Measurements from ENCODE around the gene PDPN.

The PDPN gene

DNA sequence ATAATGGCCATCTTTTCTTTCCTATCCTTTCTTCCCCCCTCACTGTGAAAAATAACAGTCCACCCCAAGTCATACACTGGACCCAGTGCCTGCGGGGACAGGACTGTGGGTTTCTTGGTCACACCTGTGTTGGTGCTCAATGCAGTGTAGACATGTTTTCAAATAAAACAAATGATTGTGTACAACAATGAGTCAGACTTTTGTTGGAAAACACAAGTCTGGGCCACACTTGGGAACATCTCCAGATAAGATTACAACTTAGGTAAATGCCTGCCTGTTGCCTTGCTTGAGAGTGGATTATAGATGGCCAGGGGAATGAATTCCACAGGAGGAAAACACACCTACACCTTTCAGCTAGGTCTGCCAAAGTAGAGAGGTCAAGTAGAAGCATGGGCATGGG is 34.1 kb downstream of the PDPN start:
- no peak for DNase-seq (ENCODE audit: low spot score)

DNA sequence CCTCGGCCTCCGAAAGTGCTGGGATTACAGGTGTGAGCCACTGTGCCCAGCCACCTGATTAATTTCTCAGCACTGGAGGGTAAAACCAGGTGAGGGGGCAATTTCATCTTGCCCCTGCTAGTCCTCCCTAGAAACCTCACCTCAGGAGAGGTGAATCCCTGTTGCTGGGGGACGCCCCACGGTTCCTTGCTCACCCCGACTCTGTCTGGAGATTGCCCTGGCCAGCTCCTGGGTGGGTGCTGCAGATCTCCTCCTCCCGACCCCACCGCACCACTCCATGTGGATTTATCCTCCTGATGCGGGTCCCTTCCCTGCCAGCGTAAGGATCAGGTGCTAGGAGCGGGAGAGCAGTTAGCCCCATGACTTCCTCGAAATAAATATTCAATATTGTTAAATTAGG is 34.9 kb downstream of the PDPN start:
- DNase-seq (ENCODE audit: low spot score): no peak

DNA sequence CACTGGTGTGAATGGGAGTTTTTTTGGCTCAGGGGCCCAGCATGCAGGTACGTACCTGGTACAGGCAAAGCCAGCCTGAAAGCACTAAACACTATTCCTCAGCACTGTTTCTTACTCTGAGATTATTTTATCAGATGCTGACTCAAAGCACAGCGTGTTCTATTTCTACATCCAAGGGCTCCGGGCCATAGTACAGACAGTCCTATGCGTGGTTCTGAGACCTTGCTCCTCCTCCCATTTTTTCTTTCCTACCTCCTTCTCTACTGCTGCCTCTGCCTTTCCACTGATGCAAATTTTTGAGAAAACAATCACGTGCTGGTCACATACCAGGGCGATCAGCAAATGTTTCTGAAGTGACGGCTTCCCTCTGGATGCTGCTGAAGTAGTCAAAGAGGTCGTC is 36.3 kb downstream of the PDPN start:
- no peak for DNase-seq (ENCODE audit: low spot score)

DNA sequence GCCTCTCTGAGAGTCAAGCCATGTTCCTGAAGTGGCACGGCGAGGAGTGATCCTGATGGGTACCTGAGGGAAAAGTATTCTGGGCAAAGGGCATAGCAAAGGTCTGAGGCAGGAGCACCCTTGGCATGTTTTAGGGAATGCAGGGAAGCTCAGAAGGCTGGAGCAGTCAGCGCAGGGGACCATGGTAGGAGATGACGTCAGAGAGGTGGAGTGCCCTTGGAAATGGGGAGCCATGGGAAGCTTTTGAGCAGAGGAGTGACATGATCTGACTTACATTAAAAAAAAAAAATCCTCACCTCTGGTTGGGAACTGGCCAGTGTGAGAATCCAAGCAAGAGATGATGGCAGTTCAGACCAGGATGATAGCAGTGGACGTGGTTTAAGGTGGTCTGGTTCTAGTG is 37.2 kb downstream of the PDPN start:
- no peak for DNase-seq (ENCODE audit: low spot score)

DNA sequence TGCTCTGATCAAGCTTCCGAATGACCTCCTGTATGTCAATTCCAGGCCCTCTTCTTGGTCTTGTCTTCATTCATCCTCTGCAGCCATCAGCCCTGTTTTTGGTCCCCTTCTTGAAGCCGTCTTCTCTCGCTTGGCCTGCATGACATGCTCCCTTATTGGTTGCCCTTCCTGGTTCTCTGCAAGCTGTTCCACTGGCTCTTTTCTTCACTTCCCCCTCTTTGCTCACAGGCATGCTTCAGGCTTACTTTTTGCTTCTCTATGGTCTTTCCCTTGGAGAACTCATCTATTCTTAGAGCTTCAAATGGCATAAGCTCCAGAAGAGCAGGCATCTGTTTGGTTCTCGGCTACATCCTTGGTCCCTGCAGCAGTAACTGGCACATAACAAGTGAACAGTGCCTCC is 38.8 kb downstream of the PDPN start:
- DNase-seq (ENCODE audit: low spot score): no peak

DNA sequence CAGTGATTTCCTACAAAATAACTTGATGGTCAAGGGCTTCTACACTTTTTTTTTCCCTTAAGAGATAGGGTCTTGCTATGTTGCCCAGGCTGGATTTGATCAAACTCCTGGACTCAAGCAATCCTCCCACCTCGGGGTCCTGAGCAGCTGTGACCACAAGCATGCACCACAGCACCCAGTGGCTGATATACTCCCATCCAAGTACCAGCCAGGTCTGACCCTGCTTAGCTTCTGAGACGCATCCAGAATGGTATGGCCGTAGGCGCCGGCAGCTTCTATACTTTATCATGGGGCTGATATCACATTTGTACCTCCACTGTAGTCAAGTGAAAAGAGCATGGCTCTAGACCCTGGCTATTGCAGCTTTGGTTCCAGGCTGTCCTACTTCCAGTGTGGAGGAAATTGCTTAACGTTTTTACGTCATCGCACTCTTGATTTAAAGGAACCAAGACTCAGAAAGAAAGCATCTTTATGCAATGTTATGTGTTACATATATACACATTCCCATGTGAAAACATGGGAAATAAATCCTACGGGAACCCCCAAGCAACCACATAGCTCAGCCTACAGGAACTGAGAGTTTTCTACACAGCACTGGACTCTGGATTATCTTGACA is 39.5 kb downstream of the PDPN start:
- no peak for DNase-seq (ENCODE audit: low spot score)

DNA sequence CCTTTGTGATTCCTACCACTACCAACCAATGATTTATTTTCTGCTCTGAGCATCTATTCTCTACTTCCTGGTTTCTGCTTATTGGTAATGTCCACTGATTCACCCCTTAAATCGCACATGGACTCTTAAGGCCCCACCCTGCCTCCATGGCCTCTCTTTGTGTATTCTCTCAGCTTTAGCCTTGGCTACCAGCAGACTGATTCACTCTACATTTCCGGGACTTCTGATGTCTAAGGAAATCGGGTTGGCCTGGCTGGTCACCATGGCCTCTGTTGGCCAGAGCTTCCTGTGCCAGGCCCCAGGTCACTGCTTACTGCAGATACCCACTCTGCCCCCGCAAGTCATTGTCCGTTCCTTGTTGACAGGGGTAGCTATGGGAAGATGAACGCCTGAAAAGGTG is 40.9 kb downstream of the PDPN start:
- DNase-seq (ENCODE audit: low spot score): no peak

DNA sequence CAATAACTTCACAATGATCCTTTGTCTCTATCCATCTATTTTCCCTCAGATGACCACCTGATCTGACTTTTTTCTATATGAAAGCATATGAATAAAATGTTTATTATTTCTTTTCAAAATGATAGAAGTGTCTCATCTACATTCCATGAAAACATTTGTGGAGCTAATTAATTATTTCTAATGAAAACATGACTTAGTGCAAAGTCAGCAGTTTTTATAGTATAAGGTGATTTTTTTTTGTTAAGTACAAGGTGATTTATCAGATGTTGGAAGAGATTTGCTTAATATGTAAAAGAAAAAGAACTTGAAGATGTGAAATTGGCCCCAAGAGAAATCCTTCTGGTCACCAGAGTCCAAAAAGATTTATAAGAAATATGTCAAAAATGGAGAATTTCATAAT is 43.5 kb downstream of the PDPN start:
- DNase-seq (ENCODE audit: low spot score): no peak

DNA sequence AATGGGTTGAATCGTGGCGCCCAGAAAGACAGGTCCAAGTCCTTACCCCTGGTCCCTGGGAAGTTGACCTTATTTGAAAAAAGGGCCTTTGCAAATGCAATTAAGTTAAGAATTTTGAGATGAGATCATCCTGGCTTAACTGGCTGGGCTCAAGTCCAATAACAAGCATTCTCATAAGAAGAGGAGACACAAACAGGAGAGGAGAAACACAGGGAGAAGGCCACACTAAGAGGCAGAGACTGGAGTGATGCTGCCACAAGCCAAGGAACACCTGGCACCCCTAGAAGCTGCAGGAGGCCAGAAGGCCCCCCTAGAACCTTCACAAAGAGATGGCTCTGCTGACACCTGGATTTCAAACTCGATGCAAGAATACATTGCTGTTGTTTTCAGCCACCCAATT is 44.6 kb downstream of the PDPN start:
- DNase-seq (ENCODE audit: low spot score): no peak

DNA sequence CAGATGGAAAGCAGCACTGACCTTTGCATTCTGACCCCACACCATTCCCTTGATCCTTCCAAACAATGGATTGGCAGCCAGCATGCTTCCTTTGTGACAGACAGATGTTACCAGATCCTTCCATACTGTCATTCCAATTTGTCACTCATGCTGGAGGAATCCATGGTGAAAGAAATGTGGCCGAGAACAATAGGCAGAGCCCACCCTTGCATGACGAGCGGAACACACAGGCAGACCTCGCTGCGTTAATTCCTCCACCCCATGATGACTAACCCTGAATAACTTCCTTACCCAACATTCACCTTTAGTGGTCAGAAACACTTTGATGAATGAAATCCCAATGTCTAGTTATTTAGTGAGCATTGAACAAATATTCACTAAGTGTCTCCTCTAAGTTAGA is 45.1 kb downstream of the PDPN start:
- DNase-seq (ENCODE audit: low spot score): no peak

DNA sequence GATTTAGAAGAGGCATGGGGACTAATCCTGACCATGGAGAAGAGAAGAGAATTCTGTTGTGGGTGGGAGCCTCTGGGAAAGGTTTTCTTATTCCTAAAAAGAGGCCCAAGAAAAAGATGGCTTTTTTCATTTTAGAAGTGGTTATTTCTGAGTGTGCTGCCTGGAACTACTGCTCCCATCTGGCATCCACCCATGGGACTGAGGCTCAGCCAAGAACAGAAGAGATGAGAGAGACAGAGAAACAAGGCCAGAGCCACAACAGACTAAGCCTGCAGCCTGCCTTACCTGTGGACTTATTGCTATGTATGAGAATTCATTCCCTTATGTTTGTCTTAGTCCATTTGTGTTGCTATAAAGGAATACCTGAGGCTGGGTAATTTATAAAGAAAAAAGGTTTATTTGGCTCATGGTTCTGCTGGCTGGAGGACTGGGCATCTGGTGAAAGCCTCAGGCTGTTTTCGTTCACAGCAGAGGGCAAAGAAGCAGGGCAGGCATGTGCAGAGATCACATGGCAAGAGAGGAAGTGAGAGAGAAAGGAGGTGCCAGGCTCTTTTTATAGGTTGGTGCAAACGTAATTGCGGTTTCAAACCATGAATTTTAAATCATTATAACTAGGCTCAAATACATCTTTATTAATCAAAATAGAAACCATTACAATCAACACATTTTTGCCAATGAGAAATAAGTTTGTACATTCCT is 58.8 kb downstream of the PDPN start:
- no peak for DNase-seq (ENCODE audit: low spot score)

DNA sequence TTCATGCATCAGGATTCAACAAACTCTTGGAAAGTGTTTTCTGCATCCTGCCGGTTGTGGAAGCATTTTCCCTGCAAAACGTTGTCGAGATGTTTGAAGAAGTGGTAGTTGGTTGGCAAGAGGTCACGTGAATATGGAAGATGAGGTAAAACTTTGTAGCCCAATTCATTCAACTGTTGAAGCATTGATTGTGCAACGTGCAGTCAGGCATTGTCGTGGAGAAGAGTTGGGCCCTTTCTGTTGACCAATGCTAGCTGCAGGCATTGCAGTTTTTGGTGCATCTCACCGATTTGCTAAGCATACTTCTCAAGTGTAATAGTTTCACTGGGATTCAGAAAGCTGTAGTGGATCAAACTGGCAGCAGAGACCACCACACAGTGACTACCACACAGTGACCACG is 59.4 kb downstream of the PDPN start:
- no peak for DNase-seq (ENCODE audit: low spot score)

DNA sequence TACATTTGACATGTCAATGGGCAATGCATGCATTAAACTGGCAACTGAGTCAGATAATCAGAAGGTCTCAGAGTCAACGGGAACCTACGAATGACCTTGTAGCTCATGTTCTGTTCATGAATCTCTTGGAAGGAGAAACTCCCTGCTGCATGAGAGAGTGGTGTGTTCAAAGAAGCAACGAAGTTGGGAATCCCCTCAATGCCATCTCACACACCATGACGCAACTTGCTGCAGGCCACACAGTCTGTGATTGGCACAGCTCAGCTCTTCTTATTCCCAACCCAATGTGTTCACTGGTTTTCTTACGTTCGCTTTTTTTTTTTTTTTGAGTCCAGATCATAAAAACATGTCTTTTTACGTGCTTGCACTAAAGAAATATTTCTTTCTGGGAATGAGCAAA is 62.9 kb downstream of the PDPN start:
- no peak for DNase-seq (ENCODE audit: low spot score)

DNA sequence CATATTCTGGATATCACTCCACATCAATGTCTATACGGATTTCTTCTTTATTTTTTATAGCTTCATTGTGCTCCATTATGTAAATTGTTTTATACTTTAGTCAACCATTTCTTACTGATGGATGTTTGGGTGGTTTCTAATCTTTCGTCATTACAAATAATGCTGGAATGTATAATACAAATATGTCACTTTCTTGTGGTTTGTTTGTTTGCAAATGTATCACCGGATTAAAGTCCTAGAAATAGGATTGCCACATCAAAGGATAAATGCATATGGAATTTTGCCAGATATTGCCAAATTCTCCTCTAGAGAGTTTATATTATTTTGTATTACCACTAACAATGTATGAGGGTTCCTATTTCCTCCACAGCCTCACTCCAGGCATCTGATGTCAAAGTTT is 67.6 kb downstream of the PDPN start:
- no peak for DNase-seq (ENCODE audit: low spot score)

DNA sequence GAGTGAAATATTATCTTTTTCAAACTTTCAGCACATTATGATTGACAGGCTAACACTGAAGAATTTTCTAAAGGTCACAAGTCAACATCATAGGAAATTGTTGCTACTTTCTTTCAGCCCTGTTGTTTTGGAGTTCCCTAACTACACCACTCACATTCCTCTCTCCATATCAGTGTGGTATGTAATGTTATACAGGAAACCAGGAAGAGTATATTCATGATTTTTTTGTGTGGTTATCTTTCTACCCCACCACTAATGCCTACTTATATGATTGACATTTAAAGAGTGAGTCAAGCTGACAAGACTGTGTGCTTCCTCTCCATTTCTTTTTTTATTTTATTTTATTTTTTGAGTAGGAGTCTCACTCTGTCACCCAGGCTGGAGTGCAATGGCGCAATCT is 68.6 kb downstream of the PDPN start:
- no peak for DNase-seq (ENCODE audit: low spot score)

DNA sequence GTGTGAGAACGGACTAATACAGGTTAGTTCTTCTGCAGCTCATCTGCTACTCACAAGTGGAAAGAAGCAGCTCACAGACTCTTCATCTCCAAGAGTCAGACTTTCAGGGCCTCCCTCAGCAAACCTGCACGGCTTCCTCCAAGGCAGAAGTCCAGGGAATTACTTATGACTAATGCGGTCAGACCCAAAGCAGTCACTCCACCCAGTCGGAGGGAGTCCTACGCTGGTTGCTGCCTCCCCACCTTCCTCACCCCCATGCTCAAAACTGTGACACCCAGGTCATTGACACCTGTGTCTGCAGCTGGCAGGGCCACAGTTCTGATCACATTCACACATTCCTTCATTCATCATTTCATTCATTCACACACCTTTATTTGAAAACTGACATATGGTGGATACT is 77.9 kb downstream of the PDPN start:
- DNase-seq (ENCODE audit: low spot score): no peak

DNA sequence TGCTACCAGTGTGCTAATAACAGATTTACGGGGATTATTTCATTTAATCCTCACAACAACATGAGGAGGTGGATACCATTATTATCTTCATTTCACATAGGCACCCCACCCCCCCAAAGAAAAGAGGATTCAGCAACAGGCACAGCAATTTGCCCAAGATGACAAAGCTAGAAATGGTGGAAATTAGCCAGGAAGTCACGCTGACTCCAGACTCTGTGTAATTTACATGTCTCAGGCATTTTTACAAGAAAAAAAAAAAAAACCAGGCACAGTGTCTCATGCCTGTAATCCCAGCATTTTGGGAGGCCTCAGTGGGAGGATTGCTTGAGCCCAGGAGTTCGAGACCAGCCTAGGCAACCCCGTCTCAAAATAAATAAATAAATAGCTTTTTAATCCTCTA is 78.9 kb downstream of the PDPN start:
- DNase-seq (ENCODE audit: low spot score): no peak

DNA sequence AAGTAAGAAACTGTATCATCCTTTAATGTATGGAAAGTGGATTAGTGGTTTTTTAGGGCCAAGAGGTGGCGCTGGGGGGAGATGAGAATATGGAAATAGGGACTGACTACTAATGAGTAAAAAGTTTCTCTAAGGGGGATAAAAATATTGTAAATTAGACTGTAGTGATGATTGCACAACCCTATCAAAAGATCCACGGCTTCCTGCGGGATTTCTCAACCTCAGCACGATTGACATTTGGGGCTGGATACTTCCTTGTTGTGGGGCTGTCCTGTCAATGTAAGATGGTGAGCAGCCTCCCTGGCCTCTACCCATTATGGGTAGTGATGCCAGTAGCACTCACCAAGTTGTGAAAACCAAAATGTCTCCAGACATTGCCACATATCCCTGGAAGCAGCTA is 80.3 kb downstream of the PDPN start:
- DNase-seq (ENCODE audit: low spot score): no peak

DNA sequence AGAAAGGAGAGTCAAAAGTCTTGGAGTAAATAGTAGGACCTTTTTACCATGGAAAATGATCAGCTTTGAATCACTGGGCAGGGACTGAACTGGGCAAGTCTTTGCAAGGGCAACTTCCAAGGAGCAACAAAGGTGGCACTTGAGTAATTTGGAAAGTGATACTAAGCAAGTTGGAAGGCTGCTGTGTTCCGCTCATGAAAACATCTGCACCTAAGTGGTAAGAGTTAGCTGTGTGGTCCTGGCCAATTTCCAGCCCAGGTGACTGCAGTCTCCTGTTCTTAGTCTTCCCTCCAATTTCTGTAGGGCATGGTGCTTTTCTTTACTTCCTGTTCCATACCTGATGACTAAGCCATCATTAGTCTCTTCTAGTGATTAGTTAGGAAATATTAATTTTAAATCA is 80.8 kb downstream of the PDPN start:
- DNase-seq (ENCODE audit: low spot score): no peak

DNA sequence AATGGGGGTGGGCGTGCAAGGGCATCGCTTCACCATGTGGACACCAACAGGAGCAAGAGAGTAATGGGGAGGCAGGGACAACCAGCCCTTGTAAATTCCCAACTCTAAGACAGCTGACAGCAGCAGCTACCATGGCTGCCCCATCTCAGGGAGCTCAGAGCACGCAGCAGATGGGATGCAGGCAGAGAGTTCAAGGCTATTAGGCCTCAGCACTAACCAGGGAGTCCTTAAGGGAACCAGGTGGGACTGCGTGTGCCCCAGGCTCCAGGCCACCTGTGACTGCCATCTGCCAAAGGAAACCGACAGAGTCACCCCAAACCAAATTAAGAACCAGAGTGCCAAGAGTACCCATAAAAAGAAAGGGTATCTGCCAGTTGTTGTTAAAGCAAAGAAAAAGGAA is 82.7 kb downstream of the PDPN start:
- no peak for DNase-seq (ENCODE audit: low spot score)

Data from ecto neural progenitor cell (in vitro differentiated cells).